Epidermal melanocyte (primary cell): ENCODE data around the gene SH3PXD2A.
"Not testable (repeated sequence)": the region's sequence is repeated elsewhere in the genome, so short reads cannot be mapped to it uniquely, and the experiment has no call there.

Experiments
- DNase-seq: peaks from one replicate; pipeline ENCODE4 v3.0.0; 2011; ENCODE audit warnings: low spot score; ENCODE audit not compliant: insufficient read length

Gene SH3PXD2A

GRCh38 chr10:103769176-103769575 lies 86.2 kb downstream of the SH3PXD2A start:
- no peak for DNase-seq

- DNase-seq = no peak
Measured at GRCh38 chr10:103768345-103768744, 87.0 kb downstream of the SH3PXD2A start.

GRCh38 chr10:103767756-103768155 lies 87.6 kb downstream of the SH3PXD2A start:
- no peak for DNase-seq

- DNase-seq = no peak
Measured at GRCh38 chr10:103766751-103767505, 88.4 kb downstream of the SH3PXD2A start.

GRCh38 chr10:103765981-103766380 lies 89.4 kb downstream of the SH3PXD2A start:
- DNase-seq = no peak

GRCh38 chr10:103765168-103765567 lies 90.2 kb downstream of the SH3PXD2A start:
- no peak for DNase-seq

- DNase-seq = no peak
Measured at GRCh38 chr10:103764296-103765088, 90.9 kb downstream of the SH3PXD2A start.

- no peak for DNase-seq
Measured at GRCh38 chr10:103763374-103764202, 91.8 kb downstream of the SH3PXD2A start.

- DNase-seq = no peak
Measured at GRCh38 chr10:103762916-103763315, 92.5 kb downstream of the SH3PXD2A start.

GRCh38 chr10:103762162-103762561 lies 93.2 kb downstream of the SH3PXD2A start:
- no peak for DNase-seq

GRCh38 chr10:103761075-103761920 lies 94.1 kb downstream of the SH3PXD2A start:
- DNase-seq = no peak

- not testable (repeated sequence) for DNase-seq
Measured at GRCh38 chr10:103760233-103760632, 95.1 kb downstream of the SH3PXD2A start.

- no peak for DNase-seq
Measured at GRCh38 chr10:103759100-103759781, 96.1 kb downstream of the SH3PXD2A start.

GRCh38 chr10:103758294-103758681 lies 97.1 kb downstream of the SH3PXD2A start:
- DNase-seq = no peak

- peak; percentile 76 for DNase-seq
Measured at GRCh38 chr10:103757531-103758293, 97.7 kb downstream of the SH3PXD2A start.

GRCh38 chr10:103756277-103756869 lies 99.0 kb downstream of the SH3PXD2A start:
- no peak for DNase-seq

- DNase-seq = no peak
Measured at GRCh38 chr10:103752680-103753248, 102.6 kb downstream of the SH3PXD2A start.

- peak; percentile 51 for DNase-seq
Measured at GRCh38 chr10:103751667-103752290, 103.6 kb downstream of the SH3PXD2A start.
